ENCODE data around the gene ZNF483. TPM values are rescaled to one million over a fixed set of nuclear protein-coding genes. Genes with fewer than 3 reads are reported as not detected.
"Not testable (repeated sequence)": the region's sequence is repeated elsewhere in the genome, so short reads cannot be mapped to it uniquely, and the experiment has no call there.

Gene ZNF483
- total RNA-seq, 1 donor from 2014 or later, result 8.7 TPM

GRCh38 chr9:111605041-111605559 is 80.1 kb downstream of the ZNF483 start:
- Histone ChIP-seq H3K4me1 (no peaks in the 10 kb centered on the region), H3K27ac (no peak overlapping the region), H3K9me3 (no peaks in the 10 kb centered on the region), H3K4me3 (no peak overlapping the region), H3K36me3 (no peaks in the 10 kb centered on the region), H3K27me3 (no peaks in the 10 kb centered on the region)
- intact Hi-C loops (cut with DNase I), result no loop called here
- no peak for TF ChIP-seq CTCF (IDR thresholded peaks at IDR 0.05)
- DNase-seq (no peak), ATAC-seq (no peak)

GRCh38 chr9:111610149-111610548 is 85.2 kb downstream of the ZNF483 start:
- Histone ChIP-seq H3K36me3 (no peaks in the 10 kb centered on the region), H3K4me1 (no peaks in the 10 kb centered on the region), H3K27me3 (no peaks in the 10 kb centered on the region), H3K9me3 (no peaks in the 10 kb centered on the region), H3K27ac (no peak overlapping the region), H3K4me3 (no peak overlapping the region)
- TF ChIP-seq CTCF (IDR thresholded peaks at IDR 0.05), result no peak
- intact Hi-C loops (cut with DNase I), result no loop called here
- DNase-seq, result no peak
- ATAC-seq, result no peak

- ATAC-seq, result no peak
- H3K36me3 ChIP-seq, result no peaks in the 10 kb centered on the region
- intact Hi-C loops (cut with DNase I), result no loop called here
- no peaks in the 10 kb centered on the region for H3K9me3 ChIP-seq
- no peaks in the 10 kb centered on the region for H3K4me1 ChIP-seq
- no peaks in the 10 kb centered on the region for H3K27me3 ChIP-seq
- no peak for TF ChIP-seq CTCF (IDR thresholded peaks at IDR 0.05)
- DNase-seq, result no peak
- H3K4me3 ChIP-seq, result no peak overlapping the region
- no peak overlapping the region for H3K27ac ChIP-seq
Observed at GRCh38 chr9:111610845-111611244, 85.9 kb downstream of the ZNF483 start.

- ATAC-seq (no peak), DNase-seq (no peak)
- intact Hi-C loops (cut with DNase I), result no loop called here
- Histone ChIP-seq H3K4me3 (no peak overlapping the region), H3K36me3 (no peaks in the 10 kb centered on the region), H3K9me3 (no peaks in the 10 kb centered on the region), H3K27ac (no peak overlapping the region), H3K4me1 (no peaks in the 10 kb centered on the region), H3K27me3 (no peaks in the 10 kb centered on the region)
- TF ChIP-seq CTCF (IDR thresholded peaks at IDR 0.05), result no peak
Observed at GRCh38 chr9:111613436-111614040, 88.6 kb downstream of the ZNF483 start.

- intact Hi-C loops (cut with DNase I), result no loop called here
- H3K27ac ChIP-seq, result no peak overlapping the region
Observed at GRCh38 chr9:111615928-111616327, 90.9 kb downstream of the ZNF483 start.

GRCh38 chr9:111617349-111617748 is 92.4 kb downstream of the ZNF483 start:
- ATAC-seq; DNase-seq; H3K4me1 ChIP-seq; H3K4me3 ChIP-seq; H3K9me3 ChIP-seq; H3K27ac ChIP-seq; H3K27me3 ChIP-seq; intact Hi-C loops (cut with DNase I); H3K36me3 ChIP-seq: not testable (repeated sequence)

More at GRCh38 chr9:111615928-111616327, 90.9 kb downstream of the ZNF483 start:
- Histone ChIP-seq H3K9me3 (no peaks in the 10 kb centered on the region), H3K4me1 (no peaks in the 10 kb centered on the region), H3K4me3 (no peak overlapping the region), H3K36me3 (no peaks in the 10 kb centered on the region), H3K27me3 (no peaks in the 10 kb centered on the region)
- TF ChIP-seq CTCF (IDR thresholded peaks at IDR 0.05), result no peak
- no peak for ATAC-seq
- no peak for DNase-seq
